Measurements from ENCODE around the gene SCART1. TPM values are rescaled to one million over a fixed set of nuclear protein-coding genes. Genes with fewer than 3 reads are reported as not detected.
A peak's percentile ranks its signal among the peaks of the same experiment; 100 is the strongest.

The SCART1 gene
- total and polyA plus RNA-seq, 8 donors: 1.2 to 3.3 (median 2.4) TPM

DNA sequence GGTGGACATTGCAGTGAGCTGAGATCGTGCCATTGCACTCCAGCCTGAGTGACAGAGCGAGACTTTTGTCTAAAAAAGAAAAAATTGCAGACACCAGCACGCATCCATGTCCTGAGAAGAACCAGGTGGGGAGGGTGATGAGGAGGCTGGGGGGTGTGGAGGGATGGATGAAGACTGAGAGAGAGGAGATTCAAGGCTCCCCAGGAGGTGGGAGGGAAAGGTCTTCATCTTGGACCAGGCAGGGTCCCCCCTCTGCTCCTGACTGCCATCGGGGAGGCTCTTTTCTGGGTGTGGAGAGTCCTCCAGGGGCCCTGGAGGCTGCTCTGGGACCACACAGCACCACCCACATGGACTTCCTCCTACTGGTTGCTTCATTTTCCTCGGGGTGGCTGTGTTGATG lies 1.5 kb downstream of the SCART1 start:
- Histone ChIP-seq H3K9me3 (no peaks in the 10 kb centered on the region), H3K36me3 (no peaks in the 10 kb centered on the region), H3K27ac (no peak overlapping the region), H3K27me3 (no peaks in the 10 kb centered on the region), H3K4me1 (no peaks in the 10 kb centered on the region), H3K4me3 (no peak overlapping the region)
- no peak for DNase-seq
- intact Hi-C loops (cut with DNase I): no loop called here
- TF ChIP-seq, protein P1, sequence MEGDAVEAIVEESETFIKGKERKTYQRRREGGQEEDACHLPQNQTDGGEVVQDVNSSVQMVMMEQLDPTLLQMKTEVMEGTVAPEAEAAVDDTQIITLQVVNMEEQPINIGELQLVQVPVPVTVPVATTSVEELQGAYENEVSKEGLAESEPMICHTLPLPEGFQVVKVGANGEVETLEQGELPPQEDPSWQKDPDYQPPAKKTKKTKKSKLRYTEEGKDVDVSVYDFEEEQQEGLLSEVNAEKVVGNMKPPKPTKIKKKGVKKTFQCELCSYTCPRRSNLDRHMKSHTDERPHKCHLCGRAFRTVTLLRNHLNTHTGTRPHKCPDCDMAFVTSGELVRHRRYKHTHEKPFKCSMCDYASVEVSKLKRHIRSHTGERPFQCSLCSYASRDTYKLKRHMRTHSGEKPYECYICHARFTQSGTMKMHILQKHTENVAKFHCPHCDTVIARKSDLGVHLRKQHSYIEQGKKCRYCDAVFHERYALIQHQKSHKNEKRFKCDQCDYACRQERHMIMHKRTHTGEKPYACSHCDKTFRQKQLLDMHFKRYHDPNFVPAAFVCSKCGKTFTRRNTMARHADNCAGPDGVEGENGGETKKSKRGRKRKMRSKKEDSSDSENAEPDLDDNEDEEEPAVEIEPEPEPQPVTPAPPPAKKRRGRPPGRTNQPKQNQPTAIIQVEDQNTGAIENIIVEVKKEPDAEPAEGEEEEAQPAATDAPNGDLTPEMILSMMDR (IDR thresholded peaks at IDR 0.05): no peak
- no peak for ATAC-seq

DNA sequence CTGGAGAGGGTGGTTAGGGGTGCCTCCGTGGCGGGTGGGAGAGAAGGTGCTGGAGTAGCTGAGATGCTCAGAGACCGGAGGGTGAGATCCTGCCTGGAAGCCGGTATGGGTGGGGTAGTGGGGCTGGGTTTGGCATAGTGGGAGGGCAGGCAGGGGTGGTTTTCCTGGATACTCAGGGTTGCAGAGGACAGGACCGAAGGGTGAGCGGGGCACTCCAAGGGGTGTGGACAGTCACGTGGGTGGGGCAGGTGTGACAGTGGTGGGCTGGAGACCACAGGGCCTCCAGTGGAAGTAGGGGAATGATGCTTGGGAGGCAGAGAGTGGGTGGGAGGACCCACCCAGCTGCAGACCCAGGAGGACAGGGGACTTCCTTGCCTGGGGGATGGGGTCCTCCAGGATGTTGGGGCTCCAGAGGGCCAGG lies 1.9 kb downstream of the SCART1 start:
- ATAC-seq: no peak
- no peak overlapping the region for H3K27ac ChIP-seq
- no peaks in the 10 kb centered on the region for H3K36me3 ChIP-seq
- intact Hi-C loops (cut with DNase I): no loop called here
- TF ChIP-seq, protein P1 (IDR thresholded peaks at IDR 0.05): no peak
- H3K4me3 ChIP-seq: no peak overlapping the region
- H3K4me1 ChIP-seq: no peaks in the 10 kb centered on the region
- no peaks in the 10 kb centered on the region for H3K27me3 ChIP-seq
- no peaks in the 10 kb centered on the region for H3K9me3 ChIP-seq
- peak in 1 of 4 donors; percentile 43 for DNase-seq

DNA sequence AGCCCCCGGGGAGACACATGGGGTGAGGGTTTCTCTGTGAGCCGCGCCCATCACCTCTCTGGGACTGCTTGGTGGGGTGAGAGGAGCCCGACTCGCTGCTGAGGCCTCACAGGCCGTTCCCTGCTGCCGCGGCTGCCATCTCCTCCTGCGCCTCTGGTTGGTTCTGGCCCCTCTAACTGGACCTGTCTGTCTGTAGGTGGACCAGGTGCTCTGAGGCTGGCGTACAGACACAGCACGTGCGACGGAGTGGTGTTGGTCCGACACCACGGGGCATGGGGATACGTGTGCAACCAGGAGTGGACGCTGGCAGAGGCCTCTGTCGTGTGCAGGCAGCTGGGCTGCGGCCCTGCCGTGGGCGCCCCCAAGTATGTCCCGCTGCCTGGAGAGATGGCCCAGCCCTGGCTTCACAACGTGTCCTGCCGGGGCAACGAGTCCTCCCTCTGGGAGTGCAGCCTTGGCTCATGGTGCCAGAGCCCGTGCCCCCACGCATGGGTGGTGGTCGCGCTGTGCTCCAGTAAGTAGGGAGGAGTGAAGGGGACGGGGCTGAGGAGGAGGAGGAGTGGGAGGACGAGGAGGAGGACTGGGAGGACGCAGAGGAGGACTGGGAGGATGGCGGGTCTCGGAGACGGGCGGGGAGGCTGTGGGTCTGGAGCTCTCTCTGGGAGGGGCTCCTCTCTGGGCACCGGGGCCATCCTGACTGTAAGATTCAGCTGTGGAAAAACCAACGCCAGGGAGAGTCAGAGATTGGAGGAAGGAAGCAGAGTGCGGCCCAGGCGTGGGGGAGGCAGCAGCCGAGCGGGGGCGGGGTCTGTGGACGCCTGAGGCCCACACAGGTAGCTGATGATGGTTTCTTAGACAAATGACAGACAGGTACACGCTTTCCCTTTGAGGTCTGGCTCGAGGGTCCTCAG lies 2.6 kb downstream of the SCART1 start:
- Histone ChIP-seq H3K36me3 (no peaks in the 10 kb centered on the region), H3K4me1 (no peaks in the 10 kb centered on the region), H3K27me3 (no peaks in the 10 kb centered on the region), H3K9me3 (no peaks in the 10 kb centered on the region), H3K4me3 (no peak overlapping the region), H3K27ac (no peak overlapping the region)
- intact Hi-C loops (cut with DNase I): no loop called here
- no peak for ATAC-seq
- DNase-seq: peak in 1 of 4 donors; percentile 72
- TF ChIP-seq, protein P1 (IDR thresholded peaks at IDR 0.05): no peak

DNA sequence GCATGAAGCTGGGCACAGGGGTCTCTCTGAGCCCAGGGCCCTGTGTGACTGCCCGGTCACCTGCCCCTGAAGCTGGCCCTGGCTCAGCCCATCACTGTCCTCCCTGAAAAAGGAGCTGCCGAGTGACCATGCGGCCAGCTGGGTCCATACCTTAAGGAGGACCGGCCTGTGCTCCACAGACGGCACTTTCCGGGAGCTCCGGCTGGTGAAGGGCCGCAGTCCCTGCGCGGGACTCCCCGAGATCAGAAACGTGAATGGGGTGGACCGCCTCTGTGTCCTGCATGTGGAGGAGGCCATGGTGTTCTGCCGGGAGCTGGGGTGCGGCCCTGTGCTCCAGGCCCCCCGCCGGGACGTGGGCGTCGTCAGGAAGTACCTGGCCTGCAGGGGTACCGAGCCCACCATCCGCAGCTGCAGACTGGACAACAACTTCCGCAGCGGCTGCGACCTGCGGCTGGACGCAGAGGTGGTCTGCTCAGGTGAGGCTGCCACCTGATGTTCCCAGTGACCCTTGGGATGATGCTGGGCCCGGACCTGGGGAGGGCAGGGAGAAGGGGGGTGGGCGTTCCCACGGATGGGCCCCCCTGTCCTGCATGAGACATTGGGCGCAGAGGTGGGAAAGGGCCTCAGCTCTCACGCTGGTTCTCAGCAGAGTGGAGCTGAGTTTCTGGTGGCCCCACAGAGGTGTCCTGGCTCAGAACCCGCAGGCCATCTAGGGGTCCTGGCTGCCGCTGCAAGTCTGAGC lies 3.5 kb downstream of the SCART1 start:
- H3K4me1 ChIP-seq: no peaks in the 10 kb centered on the region
- intact Hi-C loops (cut with DNase I): no loop called here
- no peaks in the 10 kb centered on the region for H3K9me3 ChIP-seq
- ATAC-seq (no peak), DNase-seq (peak in 2 of 4 donors; percentile 25 to 76)
- no peaks in the 10 kb centered on the region for H3K27me3 ChIP-seq
- no peak overlapping the region for H3K27ac ChIP-seq
- H3K4me3 ChIP-seq: no peak overlapping the region
- TF ChIP-seq, protein P1 (IDR thresholded peaks at IDR 0.05): no peak
- H3K36me3 ChIP-seq: no peaks in the 10 kb centered on the region

Data from left lung (tissue), 10 donors.